Measurements from ENCODE around the gene TNNT2. TPM values are rescaled to one million over a fixed set of nuclear protein-coding genes. Genes with fewer than 3 reads are reported as not detected.

Gene TNNT2
- total and polyA plus RNA-seq, 2 donors (not counting 3 experiments of a cell fraction or from before 2014, with no cell fraction given), result not detected

- no peaks in the 10 kb centered on the region for H3K4me1 ChIP-seq (ENCODE audit: control insufficient read depth, extremely low read depth, insufficient read depth, low read length)
- no peaks in the 10 kb centered on the region for H3K79me2 ChIP-seq (ENCODE audit: control insufficient read depth, insufficient read depth, low read length)
- ChIA-PET POLR2A (no interaction called here), CTCF (interaction anchor here (1.2 to 1.4 kb wide), 3 partner anchors 14 to 44 kb away, joined by 3 to 6 read pairs (median 5); no protein-coding TSS in a partner anchor)
- no peak overlapping the region for H3K27ac ChIP-seq (ENCODE audit: insufficient read depth, low read depth, low read length)
- no peak for FAIRE-seq
- no TSS peak for BruUV-seq (replicated peaks)
- H3K9me3 ChIP-seq (replicated peaks; ENCODE audit: control insufficient read depth, insufficient read depth, low read length), result no peaks in the 10 kb centered on the region
- dilution Hi-C loops (cut with MboI; ENCODE audit: extremely low pct_ligation_motif_present, low sequenced_read_pairs) (no loop called here), intact Hi-C loops (cut with micrococcal nuclease) (no loop called here)
- no peak for DNase-seq (ENCODE audit: low read depth, low spot score)
- H3K4me2 ChIP-seq (ENCODE audit: insufficient read depth, low read length), result no peak overlapping the region
- no peak overlapping the region for H3K9ac ChIP-seq (replicated peaks; ENCODE audit: extremely low read depth, insufficient read depth, low read length)
- no peaks in the 10 kb centered on the region for H3K9me1 ChIP-seq (replicated peaks; ENCODE audit: control insufficient read depth, extremely low read depth, insufficient read depth, low read length)
- no peak overlapping the region for H3K4me3 ChIP-seq (replicated peaks in 1 of 3; ENCODE audit: insufficient read depth in 1 of 3, low read depth in 1 of 3, low read length in 3 of 3)
- peaks cover 5 to 16% of the 10 kb centered on the region in 2 experiments for H3K27me3 ChIP-seq (ENCODE audit: control insufficient read depth in 2 of 2, insufficient read depth in 2 of 2, low read length in 2 of 2)
- H4K20me1 ChIP-seq (replicated peaks; ENCODE audit: control insufficient read depth, extremely low read depth, insufficient read depth, low read length), result no peaks in the 10 kb centered on the region
- TF ChIP-seq MYC (IDR thresholded peaks at IDR 0.05; ENCODE audit: low read depth, low read length) (no peak), GATA2 (IDR thresholded peaks at IDR 0.05; ENCODE audit: insufficient read depth, insufficient read length, low read depth, low read length) (no peak), EZH2 (IDR thresholded peaks at IDR 0.05; ENCODE audit: borderline replicate concordance, low read depth, low read length, severe bottlenecking) (no peak), POLR2AphosphoS5 (IDR thresholded peaks at IDR 0.05; ENCODE audit: insufficient read depth, low read depth, low read length) (no peak), POLR2A (IDR thresholded peaks at IDR 0.05; ENCODE audit: low read depth, low read length) (no peak), CTCF (IDR thresholded peaks at IDR 0.05; ENCODE audit: extremely low read depth in 1 of 2, insufficient read depth in 1 of 2, low read depth in 1 of 2, low read length in 2 of 2) (no peak), JUN (IDR thresholded peaks at IDR 0.05; ENCODE audit: borderline replicate concordance, insufficient read depth, insufficient read length, low read depth) (no peak), FOS (IDR thresholded peaks at IDR 0.05; ENCODE audit: borderline replicate concordance, insufficient read depth, low read length) (no peak)
- TF ChIP-seq, protein P1, sequence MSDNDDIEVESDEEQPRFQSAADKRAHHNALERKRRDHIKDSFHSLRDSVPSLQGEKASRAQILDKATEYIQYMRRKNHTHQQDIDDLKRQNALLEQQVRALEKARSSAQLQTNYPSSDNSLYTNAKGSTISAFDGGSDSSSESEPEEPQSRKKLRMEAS (IDR thresholded peaks at IDR 0.05; ENCODE audit: insufficient read depth, insufficient read length), result no peak
- no peak overlapping the region for H2AFZ ChIP-seq (ENCODE audit: low read depth, low read length)
- H3K36me3 ChIP-seq (ENCODE audit: control insufficient read depth in 2 of 2, extremely low read depth in 1 of 2, insufficient read depth in 2 of 2, low read length in 2 of 2), result no peaks in the 10 kb centered on the region
Measured at GRCh38 chr1:201391651-201392511, 14.4 kb upstream of the TNNT2 start.

Measured in endothelial cell of umbilical vein (primary cell).